ENCODE results near the gene BPNT1.

BPNT1 gene

DNA sequence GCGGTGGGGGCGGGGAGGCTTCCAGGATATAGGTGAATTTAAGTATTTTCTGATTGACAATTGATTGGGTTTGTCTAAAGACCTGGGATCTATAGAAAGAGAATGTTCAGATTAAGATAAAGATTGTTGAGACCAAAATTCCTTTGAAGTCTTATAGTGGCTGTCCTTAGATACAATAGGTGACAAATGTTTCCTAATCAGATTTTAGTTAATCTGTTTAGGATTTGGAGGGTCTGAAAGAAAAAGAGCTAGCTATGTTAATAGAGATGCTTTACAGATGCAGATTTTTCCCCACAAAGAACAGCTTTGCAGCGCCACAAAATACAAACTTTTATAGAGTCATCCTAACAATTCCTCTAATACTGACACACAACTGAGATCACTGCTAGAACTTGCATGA, 28.7 kb downstream of the BPNT1 start:
- H3K36me3 ChIP-seq (ENCODE audit: control insufficient read depth in 1 of 2, insufficient read depth in 2 of 2, low read depth in 1 of 2, low read length in 2 of 2): peaks cover 18 to 63% of the 10 kb centered on the region in 2 experiments
- no peak overlapping the region for H3K14ac ChIP-seq (ENCODE audit: low read length in 2 of 2)
- H2BK120ac ChIP-seq (ENCODE audit: low read depth, low read length): no peak overlapping the region
- no peak overlapping the region for H2BK12ac ChIP-seq (ENCODE audit: low read length in 2 of 2)
- 98% methylated on average over 3 of the region's 3 CpGs for WGBS
- H3K4me1 ChIP-seq (ENCODE audit: control insufficient read depth, insufficient read depth, low read depth, low read length): no peaks in the 10 kb centered on the region
- H2AFZ ChIP-seq (ENCODE audit: low read depth, low read length): no peak overlapping the region
- H3K18ac ChIP-seq (ENCODE audit: low read depth in 1 of 2, low read length in 2 of 2): no peak overlapping the region
- no peak overlapping the region for H2BK5ac ChIP-seq (ENCODE audit: low read depth, low read length, poor library complexity, severe bottlenecking)
- no peak overlapping the region for H4K91ac ChIP-seq (ENCODE audit: low read length)
- H3K9ac ChIP-seq (ENCODE audit: low read length): no peak overlapping the region
- no peaks in the 10 kb centered on the region for H3K9me3 ChIP-seq (ENCODE audit: control insufficient read depth, low read length)
- peaks cover 7% of the 10 kb centered on the region for H3K79me1 ChIP-seq (replicated peaks; ENCODE audit: low read length, poor library complexity, severe bottlenecking)
- no peak overlapping the region for H4K8ac ChIP-seq (ENCODE audit: low read length)
- DNase-seq: no peak
- no peak overlapping the region for H3K27ac ChIP-seq (ENCODE audit: low read length, poor library complexity, severe bottlenecking)
- H3K4me3 ChIP-seq (ENCODE audit: insufficient read depth in 1 of 2, low read depth in 1 of 2, low read length in 2 of 2): no peak overlapping the region
- H3K23ac ChIP-seq (ENCODE audit: low read length in 2 of 2): no peak overlapping the region
- no peak overlapping the region for H2BK15ac ChIP-seq (ENCODE audit: low read depth, poor library complexity, severe bottlenecking)
- H2AK5ac ChIP-seq (ENCODE audit: low read length, severe bottlenecking): no peak overlapping the region
- no peak overlapping the region for H3K4me2 ChIP-seq (ENCODE audit: low read length, poor library complexity, severe bottlenecking)
- no peaks in the 10 kb centered on the region for H3K27me3 ChIP-seq (ENCODE audit: control insufficient read depth in 1 of 2, insufficient read depth in 1 of 2, low read length in 2 of 2)
- no peak overlapping the region for H3K4ac ChIP-seq (ENCODE audit: low read depth in 1 of 2, low read length in 2 of 2)

DNA sequence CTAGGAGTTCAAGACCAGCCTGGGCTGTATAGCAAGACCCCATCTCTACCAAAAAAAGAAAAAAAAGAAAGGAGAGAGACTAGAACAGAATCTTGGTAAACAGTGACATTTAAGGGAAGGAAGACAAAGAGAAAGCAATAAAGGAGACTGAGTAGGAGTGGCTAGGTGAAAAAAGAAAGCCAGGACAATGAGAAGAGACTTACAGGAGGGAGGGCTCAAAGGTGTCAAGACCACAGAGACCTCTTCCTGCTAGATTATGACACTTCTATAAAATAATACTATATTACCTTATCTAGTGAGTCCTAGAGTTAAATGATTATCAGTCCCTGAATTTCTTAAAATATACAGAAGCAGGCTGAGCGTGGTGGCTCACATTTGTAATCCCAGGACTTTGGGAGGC, 33.2 kb downstream of the BPNT1 start:
- Histone ChIP-seq H3K4ac (ENCODE audit: low read depth in 1 of 2, low read length in 2 of 2) (no peak overlapping the region), H3K9me3 (ENCODE audit: control insufficient read depth, low read length) (no peaks in the 10 kb centered on the region), H3K27ac (ENCODE audit: low read length, poor library complexity, severe bottlenecking) (no peak overlapping the region), H3K18ac (ENCODE audit: low read depth in 1 of 2, low read length in 2 of 2) (no peak overlapping the region), H4K8ac (ENCODE audit: low read length) (no peak overlapping the region), H3K4me3 (ENCODE audit: insufficient read depth in 1 of 2, low read depth in 1 of 2, low read length in 2 of 2) (no peak overlapping the region), H2BK120ac (ENCODE audit: low read depth, low read length) (no peak overlapping the region), H3K23ac (ENCODE audit: low read length in 2 of 2) (no peak overlapping the region), H3K79me1 (replicated peaks; ENCODE audit: low read length, poor library complexity, severe bottlenecking) (no peaks in the 10 kb centered on the region), H4K91ac (ENCODE audit: low read length) (no peak overlapping the region), H3K4me1 (ENCODE audit: control insufficient read depth, insufficient read depth, low read depth, low read length) (no peaks in the 10 kb centered on the region), H2AFZ (ENCODE audit: low read depth, low read length) (no peak overlapping the region), H2AK5ac (ENCODE audit: low read length, severe bottlenecking) (no peak overlapping the region), H2BK5ac (ENCODE audit: low read depth, low read length, poor library complexity, severe bottlenecking) (no peak overlapping the region), H3K27me3 (ENCODE audit: control insufficient read depth in 1 of 2, insufficient read depth in 1 of 2, low read length in 2 of 2) (no peaks in the 10 kb centered on the region), H3K9ac (ENCODE audit: low read length) (no peak overlapping the region), H2BK15ac (ENCODE audit: low read depth, poor library complexity, severe bottlenecking) (no peak overlapping the region), H3K36me3 (ENCODE audit: control insufficient read depth in 1 of 2, insufficient read depth in 2 of 2, low read depth in 1 of 2, low read length in 2 of 2) (peaks cover 11 to 28% of the 10 kb centered on the region in 2 experiments), H3K14ac (ENCODE audit: low read length in 2 of 2) (no peak overlapping the region), H2BK12ac (ENCODE audit: low read length in 2 of 2) (no peak overlapping the region), H3K4me2 (ENCODE audit: low read length, poor library complexity, severe bottlenecking) (no peak overlapping the region)
- 100% methylated on average over 1 of the region's 1 CpG for WGBS
- no peak for DNase-seq

DNA sequence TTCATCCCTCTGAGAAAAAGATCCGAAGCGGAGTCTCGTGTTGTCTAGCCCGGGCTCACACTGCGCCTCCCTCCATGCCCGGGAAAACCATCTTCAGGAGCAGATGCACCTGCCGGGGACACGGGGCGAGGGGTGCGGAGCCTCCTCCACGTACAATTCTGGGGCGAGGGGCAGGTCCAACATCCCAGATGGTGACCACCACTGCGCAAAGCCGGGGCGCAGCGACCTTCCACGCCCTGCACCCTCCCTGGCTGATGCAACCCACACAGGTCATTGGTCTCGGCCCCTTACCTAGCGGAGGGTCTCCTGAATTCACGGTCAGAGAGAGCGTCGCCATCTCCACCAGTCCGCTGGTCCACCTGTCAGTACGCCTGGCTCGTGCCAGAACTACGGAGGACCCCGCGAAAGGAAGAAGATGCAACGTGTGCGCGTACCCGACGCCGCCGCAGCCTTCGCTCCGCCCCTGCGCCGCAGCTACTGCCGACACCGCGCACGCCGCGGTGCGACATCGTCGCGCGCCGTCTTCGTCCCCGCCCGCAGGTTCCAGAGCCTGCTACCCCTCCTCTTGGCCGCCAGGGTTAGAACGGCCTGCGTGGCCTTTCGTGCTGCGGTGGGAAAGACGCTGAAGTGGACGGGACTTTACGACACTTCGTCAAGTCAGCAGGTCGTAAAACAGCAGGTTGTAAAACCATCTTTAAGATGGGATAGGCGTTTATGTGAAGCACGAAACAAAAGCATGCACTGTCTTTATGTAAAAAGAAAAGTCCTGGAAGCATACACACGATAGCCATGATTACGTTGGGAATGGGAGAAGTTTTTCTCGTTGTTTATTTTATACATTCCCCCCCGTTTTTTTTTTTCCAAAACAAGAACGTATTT, 43.3 kb downstream of the BPNT1 start, which contains the start of gene EPRS1:
TSS of gene EPRS1 (minus strand) at position 454 of the 879 bp plus-strand sequence. CDS start at position 337, 117 bp downstream.
- WGBS: under 1% methylated on average over 64 of the region's 71 CpGs

DNA sequence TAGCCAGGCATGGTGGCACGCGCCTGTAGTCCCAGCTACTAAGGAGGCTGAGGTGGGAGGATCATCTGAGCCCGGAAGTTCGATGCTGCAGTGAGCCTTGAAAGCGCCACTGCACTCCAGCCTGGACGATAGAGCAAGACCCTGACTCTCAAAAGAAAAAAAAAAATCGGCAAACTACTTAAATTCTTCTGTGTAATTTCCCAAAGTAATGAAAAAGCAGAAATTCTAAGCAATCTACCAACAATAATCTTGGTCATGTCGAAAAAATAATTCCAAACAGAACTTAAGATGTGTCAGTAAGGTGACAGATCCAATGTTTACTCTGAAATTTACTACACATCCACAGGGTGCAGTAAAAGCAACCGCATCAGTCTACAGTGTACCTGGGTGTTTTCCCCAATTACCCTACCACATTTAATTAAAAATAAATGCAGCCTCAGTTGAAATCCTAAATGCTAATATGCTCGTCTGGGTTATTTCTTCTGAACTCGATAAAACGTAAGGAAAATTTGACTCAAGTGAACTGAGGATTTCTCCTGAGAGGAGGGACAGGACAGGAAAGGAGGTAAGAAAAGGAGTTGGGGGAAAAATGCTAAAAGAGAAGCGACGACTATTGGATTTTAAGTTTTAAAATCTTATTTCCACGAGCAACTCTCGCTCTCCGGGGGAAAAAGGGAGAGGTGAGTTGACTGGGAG, 44.1 kb downstream of the BPNT1 start:
- no peak overlapping the region for H2AK5ac ChIP-seq (ENCODE audit: low read length, severe bottlenecking)
- peak overlapping the region; percentile 47 for H2AFZ ChIP-seq (ENCODE audit: low read depth, low read length)
- peaks cover 8% of the 10 kb centered on the region for H3K4me1 ChIP-seq (ENCODE audit: control insufficient read depth, insufficient read depth, low read depth, low read length)
- H2BK5ac ChIP-seq (ENCODE audit: low read depth, low read length, poor library complexity, severe bottlenecking): no peak overlapping the region
- no peaks in the 10 kb centered on the region for H3K9me3 ChIP-seq (ENCODE audit: control insufficient read depth, low read length)
- no peaks in the 10 kb centered on the region for H3K27me3 ChIP-seq (ENCODE audit: control insufficient read depth in 1 of 2, insufficient read depth in 1 of 2, low read length in 2 of 2)
- peak overlapping the region; percentile 82 to 100 for H3K4me3 ChIP-seq (ENCODE audit: insufficient read depth in 1 of 2, low read depth in 1 of 2, low read length in 2 of 2)
- no peak overlapping the region for H3K14ac ChIP-seq (ENCODE audit: low read length in 2 of 2)
- H3K23ac ChIP-seq (ENCODE audit: low read length in 2 of 2): no peak overlapping the region
- H3K36me3 ChIP-seq (ENCODE audit: control insufficient read depth in 1 of 2, insufficient read depth in 2 of 2, low read depth in 1 of 2, low read length in 2 of 2): peaks cover 3% of the 10 kb centered on the region in 2 experiments
- DNase-seq: no peak
- H2BK120ac ChIP-seq (ENCODE audit: low read depth, low read length): no peak overlapping the region
- H3K4ac ChIP-seq (ENCODE audit: low read depth in 1 of 2, low read length in 2 of 2): peak overlapping the region in 1 of 2 experiments; percentile 10
- H4K8ac ChIP-seq (ENCODE audit: low read length): no peak overlapping the region
- no peak overlapping the region for H2BK15ac ChIP-seq (ENCODE audit: low read depth, poor library complexity, severe bottlenecking)
- WGBS: 33% methylated on average over 17 of the region's 17 CpGs
- peaks cover 4% of the 10 kb centered on the region for H3K79me1 ChIP-seq (replicated peaks; ENCODE audit: low read length, poor library complexity, severe bottlenecking)
- H3K18ac ChIP-seq (ENCODE audit: low read depth in 1 of 2, low read length in 2 of 2): no peak overlapping the region
- peak overlapping the region; percentile 41 for H3K27ac ChIP-seq (ENCODE audit: low read length, poor library complexity, severe bottlenecking)
- H3K9ac ChIP-seq (ENCODE audit: low read length): peak overlapping the region; percentile 98
- peak overlapping the region; percentile 49 for H3K4me2 ChIP-seq (ENCODE audit: low read length, poor library complexity, severe bottlenecking)
- H4K91ac ChIP-seq (ENCODE audit: low read length): no peak overlapping the region
- H2BK12ac ChIP-seq (ENCODE audit: low read length in 2 of 2): no peak overlapping the region

More for the DNA sequence above, 43.3 kb downstream of the BPNT1 start, which contains the start of gene EPRS1:
- H2BK12ac ChIP-seq (ENCODE audit: low read length in 2 of 2): peak within 1 kb of the TSS in 1 of 2 experiments; percentile 21
- H3K27ac ChIP-seq (ENCODE audit: low read length, poor library complexity, severe bottlenecking): peak within 1 kb of the TSS; percentile 41
- peak within 1 kb of the TSS; percentile 49 for H3K4me2 ChIP-seq (ENCODE audit: low read length, poor library complexity, severe bottlenecking)
- peak within 1 kb of the TSS; percentile 31 to 67 for H3K18ac ChIP-seq (ENCODE audit: low read depth in 1 of 2, low read length in 2 of 2)
- H2AFZ ChIP-seq (ENCODE audit: low read depth, low read length): peak within 1 kb of the TSS; percentile 47
- peak within 1 kb of the TSS in 1 of 2 experiments; percentile 48 for H3K23ac ChIP-seq (ENCODE audit: low read length in 2 of 2)
- H3K27me3 ChIP-seq (ENCODE audit: control insufficient read depth in 1 of 2, insufficient read depth in 1 of 2, low read length in 2 of 2): no peaks in the 10 kb centered on the region
- H3K9ac ChIP-seq (ENCODE audit: low read length): peak within 1 kb of the TSS; percentile 98
- H2BK120ac ChIP-seq (ENCODE audit: low read depth, low read length): no peak within 1 kb of the TSS
- H3K14ac ChIP-seq (ENCODE audit: low read length in 2 of 2): peak within 1 kb of the TSS in 1 of 2 experiments; percentile 64
- DNase-seq: peak; percentile 98
- H2AK5ac ChIP-seq (ENCODE audit: low read length, severe bottlenecking): peak within 1 kb of the TSS; percentile 44
- peak within 1 kb of the TSS; percentile 62 for H2BK15ac ChIP-seq (ENCODE audit: low read depth, poor library complexity, severe bottlenecking)
- H2BK5ac ChIP-seq (ENCODE audit: low read depth, low read length, poor library complexity, severe bottlenecking): no peak within 1 kb of the TSS
- H3K4me3 ChIP-seq (ENCODE audit: insufficient read depth in 1 of 2, low read depth in 1 of 2, low read length in 2 of 2): peak within 1 kb of the TSS; percentile 82 to 100
- H3K9me3 ChIP-seq (ENCODE audit: control insufficient read depth, low read length): no peaks in the 10 kb centered on the region
- peaks cover 0 to under 1% of the 10 kb centered on the region in 2 experiments for H3K36me3 ChIP-seq (ENCODE audit: control insufficient read depth in 1 of 2, insufficient read depth in 2 of 2, low read depth in 1 of 2, low read length in 2 of 2)
- peaks cover 8% of the 10 kb centered on the region for H3K4me1 ChIP-seq (ENCODE audit: control insufficient read depth, insufficient read depth, low read depth, low read length)
- peaks cover 2% of the 10 kb centered on the region for H3K79me1 ChIP-seq (replicated peaks; ENCODE audit: low read length, poor library complexity, severe bottlenecking)
- H3K4ac ChIP-seq (ENCODE audit: low read depth in 1 of 2, low read length in 2 of 2): peak within 1 kb of the TSS in 1 of 2 experiments; percentile 10
- peak within 1 kb of the TSS; percentile 80 for H4K91ac ChIP-seq (ENCODE audit: low read length)
- peak within 1 kb of the TSS; percentile 74 for H4K8ac ChIP-seq (ENCODE audit: low read length)
